ENCODE results near the gene SEPTIN10.

GRCh38 chr2:109557309-109557708, 56.5 kb downstream of the SEPTIN10 start:
- no peak for TF ChIP-seq EZH2 (IDR thresholded peaks at IDR 0.05; ENCODE audit: borderline replicate concordance, insufficient read depth, low read depth, low read length, poor library complexity, severe bottlenecking)
- TF ChIP-seq CTCF (IDR thresholded peaks at IDR 0.05) = no peak
